Neural cell (in vitro differentiated cells): Measurements from ENCODE around the gene THTPA. TPM values are rescaled to one million over a fixed set of nuclear protein-coding genes. Genes with fewer than 3 reads are reported as not detected.

Experiments
- H2AFZ ChIP-seq: fragments of 200-600, 300-800 bp; sonication (generic), shearing (Covaris generic); 2 replicates; pipeline ENCODE4 v1.6.0; 2014; ENCODE audit warnings: low read depth, mild to moderate bottlenecking, antibody characterized with exemption, low read length, moderate library complexity
- H3F3A ChIP-seq: fragments of 200-600 bp; shearing (Covaris generic); 2 replicates; pipeline ENCODE4 v1.6.1; 2016; ENCODE audit warnings: mild to moderate bottlenecking, moderate library complexity, mixed read lengths, antibody characterized with exemption, low read length; ENCODE audit not compliant: insufficient read depth, poor library complexity, severe bottlenecking
- H3K27ac ChIP-seq: fragments of 200-600, 300-800 bp; sonication (generic), shearing (Covaris generic); 2 replicates; pipeline ENCODE4 v1.5.1; 2014; ENCODE audit warnings: mild to moderate bottlenecking, low read length, moderate library complexity
- H3K27me3 ChIP-seq: fragments of 300-800, 200-600 bp; sonication (generic), shearing (Covaris generic); 2 replicates; pipeline ENCODE4 v1.6.0; 2014; ENCODE audit warnings: mild to moderate bottlenecking, low read depth, low read length, moderate library complexity; ENCODE audit not compliant: insufficient read depth
- H3K36me3 ChIP-seq: fragments of 300-800, 200-600 bp; sonication (generic), shearing (Covaris generic); 2 replicates; pipeline ENCODE4 v1.5.1; 2014; ENCODE audit warnings: mild to moderate bottlenecking, antibody characterized with exemption, low read length, moderate library complexity; ENCODE audit not compliant: insufficient read depth
- H3K4me2 ChIP-seq: fragments of 300-800, 200-600 bp; sonication (generic), shearing (Covaris generic); 2 replicates; pipeline ENCODE4 v1.6.0; 2014; ENCODE audit warnings: mild to moderate bottlenecking, low read length
- H3K4me3 ChIP-seq: fragments of 300-800, 200-600 bp; sonication (generic), shearing (Covaris generic); 2 replicates; pipeline ENCODE4 v1.5.1; 2014; ENCODE audit warnings: mild to moderate bottlenecking, low read length, moderate library complexity
- H3K79me2 ChIP-seq: fragments of 200-600 bp; shearing (Covaris generic); replicated peaks from 2 replicates; pipeline ENCODE4 v1.6.0; 2014; ENCODE audit warnings: mild to moderate bottlenecking, low read length, moderate library complexity; ENCODE audit not compliant: insufficient read depth
- H3K9ac ChIP-seq: fragments of 300-800, 200-600 bp; sonication (generic), shearing (Covaris generic); 2 replicates; pipeline ENCODE4 v1.6.1; 2016; ENCODE audit warnings: mild to moderate bottlenecking, low read length, mixed read lengths
- H3K9me2 ChIP-seq: fragments of 200-600 bp; shearing (Covaris generic); 2 replicates; pipeline ENCODE4 v1.6.1; 2016; ENCODE audit warnings: mild to moderate bottlenecking, low read length, mixed read lengths; ENCODE audit not compliant: insufficient read depth
- H3K9me3 ChIP-seq: fragments of 200-600, 300-800 bp; sonication (generic), shearing (Covaris generic); 2 replicates; pipeline ENCODE4 v1.6.1; 2016; ENCODE audit warnings: mild to moderate bottlenecking, mixed run types, low read length, moderate library complexity, mixed read lengths
- H4K20me1 ChIP-seq: fragments of 200-600 bp; shearing (Covaris generic); 2 replicates; pipeline ENCODE4 v1.6.1; 2016; ENCODE audit warnings: mild to moderate bottlenecking, mixed run types; ENCODE audit not compliant: insufficient read depth
- CTCF ChIP-seq: fragments of 450-650 bp; IDR thresholded peaks from 2 replicates; pipeline ENCODE4 v1.5.1; 2014; ENCODE audit warnings: antibody characterized with exemption, mild to moderate bottlenecking, moderate library complexity; ENCODE audit not compliant: poor library complexity, severe bottlenecking
- EP300 ChIP-seq: fragments of 450-650 bp; conservative IDR thresholded peaks from 2 replicates; pipeline ENCODE4 v1.6.1; 2014; ENCODE audit warnings: antibody characterized with exemption, mild to moderate bottlenecking, moderate library complexity; ENCODE audit not compliant: poor library complexity, severe bottlenecking
- EZH2 ChIP-seq: fragments of 200-600, 300-800 bp; shearing (Covaris generic), sonication (generic); IDR thresholded peaks from 2 replicates; pipeline ENCODE4 v1.6.1; 2014; ENCODE audit warnings: antibody characterized with exemption, low read length, borderline replicate concordance, mild to moderate bottlenecking; ENCODE audit not compliant: insufficient read depth, poor library complexity, severe bottlenecking
- MXI1 ChIP-seq: fragments of 450-650 bp; conservative IDR thresholded peaks from 2 replicates; pipeline ENCODE4 v1.6.1; 2014; ENCODE audit warnings: antibody characterized with exemption, mild to moderate bottlenecking; ENCODE audit not compliant: poor library complexity, severe bottlenecking
- POLR2AphosphoS5 ChIP-seq: IDR thresholded peaks from 2 replicates; pipeline ENCODE4 v1.6.1; 2012
- RAD21 ChIP-seq: fragments of 450-650 bp; conservative IDR thresholded peaks from 2 replicates; pipeline ENCODE4 v1.6.1; 2014; ENCODE audit warnings: antibody characterized with exemption, mild to moderate bottlenecking, moderate library complexity
- REST ChIP-seq: IDR thresholded peaks from 2 replicates; pipeline ENCODE4 v1.6.1; 2012; ENCODE audit warnings: borderline replicate concordance
- SMC3 ChIP-seq: fragments of 450-650 bp; conservative IDR thresholded peaks from 2 replicates; pipeline ENCODE4 v1.6.1; 2014; ENCODE audit warnings: antibody characterized with exemption, mild to moderate bottlenecking, moderate library complexity; ENCODE audit not compliant: poor library complexity
- TAF1 ChIP-seq: IDR thresholded peaks from 2 replicates; pipeline ENCODE4 v1.6.1; 2012; ENCODE audit warnings: low read depth
- polyA plus RNA-seq: library from polyadenylated mRNA; depleted of rRNA; stranded (reverse); fragments of >200 nt; gene quantifications from 2 replicates; pipeline ENCODE4 v1.2.3, GENCODE V29; 2014

THTPA gene
- polyA plus RNA-seq, 1 donor from 2014 or later: 51.3 TPM

GRCh38 chr14:23550812-23551265 is 5.2 kb upstream of the THTPA start (continued):
- TF ChIP-seq SMC3: no peak
- no peak for TF ChIP-seq POLR2AphosphoS5
- no peak for TF ChIP-seq EP300

- Histone ChIP-seq H4K20me1 (no peaks in the 10 kb centered on the region), H3K27ac (peak within 1 kb of the TSS; percentile 100), H3K9ac (peak within 1 kb of the TSS; percentile 100), H3K36me3 (no peaks in the 10 kb centered on the region), H3K27me3 (no peaks in the 10 kb centered on the region), H3K9me3 (no peaks in the 10 kb centered on the region), H3K4me3 (peak within 1 kb of the TSS; percentile 89), H2AFZ (peak within 1 kb of the TSS; percentile 81), H3F3A (peaks cover 4% of the 10 kb centered on the region), H3K4me2 (peak within 1 kb of the TSS; percentile 20), H3K9me2 (no peaks in the 10 kb centered on the region), H3K79me2 (peaks cover 49% of the 10 kb centered on the region)
- TF ChIP-seq REST: no peak
- TF ChIP-seq EZH2: no peak
- peak; percentile 20 for TF ChIP-seq CTCF
- TF ChIP-seq MXI1: peak; percentile 61
- TF ChIP-seq TAF1: peak; percentile 67
- TF ChIP-seq EP300: peak; percentile 70
- peak; percentile 42 for TF ChIP-seq RAD21
- TF ChIP-seq SMC3: peak; percentile 58
- peak; percentile 94 for TF ChIP-seq POLR2AphosphoS5
Observed at GRCh38 chr14:23551266-23552028, 4.6 kb upstream of the THTPA start, which contains the start of gene ZFHX2. Gene ZFHX2 (minus strand): TSS chr14:23551765. CDS start chr14:23535325, 16,440 bp downstream.

- H3K4me2 ChIP-seq: peak overlapping the region; percentile 97
- H3K36me3 ChIP-seq: no peaks in the 10 kb centered on the region
- no peaks in the 10 kb centered on the region for H4K20me1 ChIP-seq
- no peaks in the 10 kb centered on the region for H3K9me3 ChIP-seq
- H3K27ac ChIP-seq: peak overlapping the region; percentile 89
- peak overlapping the region; percentile 85 for H2AFZ ChIP-seq
- no peaks in the 10 kb centered on the region for H3F3A ChIP-seq
- H3K79me2 ChIP-seq: peaks cover 23% of the 10 kb centered on the region
- no peak for TF ChIP-seq POLR2AphosphoS5
- no peak for TF ChIP-seq CTCF
- TF ChIP-seq TAF1: no peak
- no peak for TF ChIP-seq REST
- no peak for TF ChIP-seq SMC3
- no peak for TF ChIP-seq EP300
- no peak for TF ChIP-seq EZH2
- TF ChIP-seq MXI1: no peak
- TF ChIP-seq RAD21: no peak
- peak overlapping the region; percentile 97 for H3K9ac ChIP-seq
- peak overlapping the region; percentile 95 for H3K4me3 ChIP-seq
- H3K27me3 ChIP-seq: no peaks in the 10 kb centered on the region
- H3K9me2 ChIP-seq: no peaks in the 10 kb centered on the region
Observed at GRCh38 chr14:23555533-23555881, 564 bp upstream of the THTPA start.
